Smooth muscle cell (in vitro differentiated cells): Measurements from ENCODE around the gene PTH1R. TPM values are rescaled to one million over a fixed set of nuclear protein-coding genes. Genes with fewer than 3 reads are reported as not detected.

ENCODE experiments used
- DNase-seq: peaks from one replicate; lab custom pipeline; 2025; ENCODE audit not compliant: unreplicated experiment; lab: John Stamatoyannopoulos, UW
- H2AFZ ChIP-seq: fragments of 200-600 bp; sonication (generic); 2 replicates; pipeline ENCODE4 v1.6.0; 2016; ENCODE audit warnings: antibody characterized with exemption, low read depth, mild to moderate bottlenecking
- H3F3A ChIP-seq: fragments of 200-600 bp; sonication (generic); 2 replicates; pipeline ENCODE4 v1.6.0; 2017; ENCODE audit warnings: antibody characterized with exemption, low read depth
- H3K27ac ChIP-seq: fragments of 200-600 bp; sonication (generic); 2 replicates; pipeline ENCODE4 v1.5.1; 2016; ENCODE audit warnings: low read depth, mild to moderate bottlenecking
- H3K27me3 ChIP-seq: fragments of 200-600 bp; sonication (generic); 2 replicates; pipeline ENCODE4 v1.6.1; 2016; ENCODE audit warnings: low read depth, mild to moderate bottlenecking
- H3K36me3 ChIP-seq: fragments of 200-600 bp; sonication (generic); 2 replicates; pipeline ENCODE4 v1.5.1; 2016; ENCODE audit warnings: low read depth
- H3K4me1 ChIP-seq: fragments of 200-600 bp; sonication (generic); 2 replicates; pipeline ENCODE4 v1.5.1; 2016; ENCODE audit warnings: low read depth
- H3K4me2 ChIP-seq: fragments of 200-600 bp; sonication (generic); 2 replicates; pipeline ENCODE4 v1.6.0; 2016; ENCODE audit warnings: mild to moderate bottlenecking
- H3K4me3 ChIP-seq: fragments of 200-600 bp; sonication (generic); 2 replicates; pipeline ENCODE4 v1.5.1; 2016; ENCODE audit warnings: mild to moderate bottlenecking
- H3K79me2 ChIP-seq: fragments of 200-600 bp; sonication (generic); 2 replicates; pipeline ENCODE4 v1.6.0; 2016; ENCODE audit warnings: low read depth, mild to moderate bottlenecking
- H3K9ac ChIP-seq: fragments of 200-600 bp; sonication (generic); 2 replicates; pipeline ENCODE4 v1.6.0; 2016; ENCODE audit warnings: low read depth
- H3K9me3 ChIP-seq: fragments of 200-600 bp; sonication (generic); replicated peaks from 2 replicates; pipeline ENCODE4 v1.5.1; 2016; ENCODE audit warnings: low read depth
- H4K20me1 ChIP-seq: fragments of 200-600 bp; sonication (generic); 2 replicates; pipeline ENCODE4 v1.6.0; 2016; ENCODE audit warnings: low read depth
- CTCF ChIP-seq: fragments of 200-600 bp; sonication (generic); IDR thresholded peaks from 2 replicates; pipeline ENCODE4 v1.5.1; 2017; ENCODE audit warnings: borderline replicate concordance, mild to moderate bottlenecking, antibody characterized with exemption; ENCODE audit not compliant: insufficient read depth, poor library complexity, severe bottlenecking
- whole genome bisulfite sequencing: methylation state at CpG from one replicate; pipeline ENCODE4 v1.1.7; 2016; ENCODE audit warnings: low lambda C conversion rate; 5-methylcytosine and 5-hydroxymethylcytosine counted together
- polyA plus RNA-seq: library from polyadenylated mRNA; unstranded; fragments of >200 nt; fragmentation: Nextera tagmentation; extraction: Ambion mirVana; gene quantifications from 2 replicates; pipeline ENCODE4 v1.2.1, GENCODE V29; 2016
- total RNA-seq: library from RNA; depleted of rRNA; stranded (reverse); fragments of >200 nt; gene quantifications from 2 replicates; pipeline ENCODE4 v1.2.3, GENCODE V29; 2014

The PTH1R gene
- total and polyA plus RNA-seq, 2 experiments from 2014 or later = 17.7 to 50.6 TPM

GRCh38 chr3:46857485-46858341, 19.8 kb upstream of the PTH1R start:
- Histone ChIP-seq H3K36me3 (no peaks in the 10 kb centered on the region), H3F3A (no peaks in the 10 kb centered on the region), H3K9ac (no peak overlapping the region), H3K27me3 (no peaks in the 10 kb centered on the region), H4K20me1 (no peaks in the 10 kb centered on the region), H3K27ac (no peak overlapping the region), H3K4me1 (no peaks in the 10 kb centered on the region), H3K79me2 (no peaks in the 10 kb centered on the region), H3K9me3 (no peaks in the 10 kb centered on the region), H3K4me3 (no peak overlapping the region), H3K4me2 (no peak overlapping the region), H2AFZ (no peak overlapping the region)
- no peak for TF ChIP-seq CTCF
- 80% methylated on average over 8 of the region's 10 CpGs for WGBS
- no peak for DNase-seq

GRCh38 chr3:46858456-46858855, 19.1 kb upstream of the PTH1R start:
- Histone ChIP-seq H3K9me3 (no peaks in the 10 kb centered on the region), H3K27ac (no peak overlapping the region), H3K36me3 (no peaks in the 10 kb centered on the region), H3K4me1 (no peaks in the 10 kb centered on the region), H2AFZ (no peak overlapping the region), H3K79me2 (no peaks in the 10 kb centered on the region), H4K20me1 (no peaks in the 10 kb centered on the region), H3K4me2 (no peak overlapping the region), H3K27me3 (no peaks in the 10 kb centered on the region), H3K9ac (no peak overlapping the region), H3K4me3 (no peak overlapping the region), H3F3A (no peaks in the 10 kb centered on the region)
- DNase-seq = no peak
- WGBS = 97% methylated on average over 6 of the region's 6 CpGs
- no peak for TF ChIP-seq CTCF

- Histone ChIP-seq H3K27me3 (no peaks in the 10 kb centered on the region), H3K9me3 (no peaks in the 10 kb centered on the region), H3K4me2 (no peak overlapping the region), H3K36me3 (no peaks in the 10 kb centered on the region), H4K20me1 (no peaks in the 10 kb centered on the region), H3K4me1 (no peaks in the 10 kb centered on the region), H3K4me3 (no peak overlapping the region), H3K79me2 (no peaks in the 10 kb centered on the region), H3F3A (no peaks in the 10 kb centered on the region), H2AFZ (no peak overlapping the region), H3K9ac (no peak overlapping the region), H3K27ac (no peak overlapping the region)
- no peak for DNase-seq
- no peak for TF ChIP-seq CTCF
- 71% methylated on average over 11 of the region's 11 CpGs for whole genome bisulfite sequencing
Measured at GRCh38 chr3:46859001-46859710, 18.4 kb upstream of the PTH1R start.
